ENCODE results near the gene MTA3.
"Not testable (repeated sequence)": the region's sequence is repeated elsewhere in the genome, so short reads cannot be mapped to it uniquely, and the experiment has no call there.

The MTA3 gene

GRCh38 chr2:42614838-42615237 is 46.4 kb downstream of the MTA3 start:
- DNase-seq, result no peak

DNA sequence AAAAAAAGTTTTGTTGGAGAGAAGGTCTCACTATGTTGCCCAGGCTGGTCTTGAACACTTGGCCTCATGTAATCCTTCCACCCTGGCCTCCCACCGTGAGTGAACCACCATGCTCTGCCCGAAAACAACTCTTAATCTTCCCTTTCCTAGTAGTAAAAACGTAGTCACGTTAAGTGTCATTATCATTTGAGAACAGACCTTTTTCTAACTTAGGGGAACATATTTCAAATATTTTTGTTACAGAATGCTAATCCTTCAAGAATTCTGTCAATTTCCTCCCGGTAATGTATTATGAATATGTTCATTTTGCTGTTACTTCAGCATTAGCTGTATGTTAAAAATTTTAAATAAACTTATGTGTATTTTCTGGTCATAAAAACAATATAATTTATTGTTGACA is 49.7 kb downstream of the MTA3 start:
- no peak for DNase-seq

- no peak for DNase-seq
Measured at GRCh38 chr2:42618972-42619371, 50.5 kb downstream of the MTA3 start.

DNA sequence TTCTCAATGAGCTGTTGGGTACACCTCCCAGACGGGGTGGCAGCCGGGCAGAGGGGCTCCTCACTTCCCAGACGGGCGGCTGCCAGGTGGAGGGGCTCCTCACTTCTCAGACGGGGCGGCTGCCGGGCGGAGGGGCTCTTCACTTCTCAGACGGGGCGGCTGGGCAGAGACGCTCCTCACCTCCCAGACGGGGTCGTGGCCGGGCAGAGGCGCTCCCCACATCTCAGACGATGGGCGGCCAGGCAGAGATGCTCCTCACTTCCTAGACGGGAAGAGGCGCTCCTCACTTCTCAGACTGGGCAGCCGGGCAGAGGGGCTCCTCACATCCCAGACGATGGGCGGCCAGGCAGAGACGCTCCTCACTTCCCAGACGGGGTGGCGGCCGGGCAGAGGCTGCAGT is 53.2 kb downstream of the MTA3 start:
- DNase-seq, result not testable (repeated sequence)

DNA sequence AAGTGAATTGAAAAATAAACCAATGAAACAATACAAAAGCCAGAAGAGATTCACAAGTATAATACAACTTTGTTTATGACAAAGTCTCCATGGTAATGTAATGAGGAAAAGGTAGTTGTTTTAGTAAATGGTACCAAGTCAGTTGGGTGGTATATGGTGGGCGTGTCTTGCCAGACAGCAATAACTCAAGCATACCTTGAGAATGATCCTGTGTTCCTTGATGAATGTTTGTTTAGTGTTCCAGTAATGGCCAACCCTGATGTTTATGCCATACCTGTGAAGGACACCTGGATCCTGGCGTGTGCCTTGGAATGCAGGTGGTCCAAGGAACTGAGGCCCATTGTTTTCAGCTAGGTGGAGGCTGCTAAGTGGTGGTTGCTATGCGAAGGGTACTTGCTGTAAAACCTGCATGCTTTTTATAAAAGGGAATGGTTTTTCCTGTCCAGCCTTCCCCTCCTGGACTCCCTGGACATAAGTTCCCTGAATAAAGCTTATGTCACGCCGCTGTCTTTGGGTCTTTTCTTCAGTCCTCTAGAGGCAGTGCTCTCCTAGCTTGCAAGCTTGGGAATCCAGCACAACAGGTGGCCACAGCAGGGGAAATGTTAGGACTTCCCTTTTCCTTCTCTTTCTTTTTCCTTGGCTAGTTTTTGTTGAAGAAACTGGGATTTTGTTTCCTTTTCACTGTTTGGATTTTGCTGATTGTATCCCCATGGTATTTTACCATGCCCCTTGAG is 54.7 kb downstream of the MTA3 start:
- no peak for DNase-seq

DNA sequence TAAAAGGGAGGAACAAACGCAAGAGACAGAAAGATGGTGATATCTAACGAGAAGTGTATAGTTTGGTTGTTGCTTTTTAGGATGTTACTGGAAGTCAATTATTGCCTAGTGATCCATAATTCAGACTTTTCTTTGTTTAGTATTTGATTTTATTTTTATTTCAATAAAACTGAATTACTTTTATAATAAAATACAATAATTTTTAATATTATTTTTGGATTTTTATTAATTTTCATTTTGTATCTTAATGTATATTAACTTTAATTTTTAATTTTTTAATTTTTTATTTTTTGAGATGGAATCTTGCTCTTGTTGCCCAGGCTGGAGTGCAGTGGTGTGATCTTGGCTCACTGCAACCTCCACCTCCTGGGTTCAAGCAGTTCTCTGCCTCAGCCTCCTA is 55.6 kb downstream of the MTA3 start:
- no peak for DNase-seq

DNA sequence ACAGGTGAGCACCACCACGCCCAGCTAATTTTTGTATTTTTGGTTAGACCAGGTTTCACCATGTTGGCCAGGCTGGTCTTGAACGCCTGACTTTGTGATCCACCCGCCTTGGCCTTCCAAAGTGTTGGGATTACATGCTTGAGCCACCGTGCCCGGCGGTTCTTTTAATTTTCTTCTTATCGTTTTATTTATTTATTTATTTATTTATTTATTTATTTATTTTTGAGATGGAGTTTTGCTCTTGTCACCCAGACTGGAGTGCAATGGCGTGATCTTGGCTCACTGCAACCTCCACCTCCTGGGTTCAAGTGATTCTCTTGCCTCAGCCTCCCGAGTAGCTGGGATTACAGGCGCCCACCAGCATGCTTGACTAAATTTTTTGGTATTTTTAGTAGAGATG is 59.6 kb downstream of the MTA3 start:
- not testable (repeated sequence) for DNase-seq

DNA sequence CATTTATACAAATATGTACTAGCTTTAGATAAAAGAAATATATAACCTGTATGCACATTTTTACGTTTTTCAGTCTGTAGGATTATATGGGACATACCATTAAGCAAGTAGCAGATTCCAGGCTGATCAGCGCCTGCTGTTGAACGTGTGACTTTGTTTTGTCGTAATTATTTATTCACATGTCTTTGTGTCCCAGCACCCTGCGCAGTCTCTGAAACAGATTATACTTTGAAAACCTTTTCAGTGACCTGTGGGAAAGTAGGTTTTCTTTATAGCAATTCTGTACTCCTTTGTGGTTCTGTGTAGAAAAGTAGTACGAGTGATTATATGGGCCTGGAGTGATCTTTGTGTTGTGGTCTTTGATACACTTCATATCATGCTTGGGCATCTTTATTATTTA is 68.5 kb downstream of the MTA3 start:
- DNase-seq, result no peak

- no peak for DNase-seq
Measured at GRCh38 chr2:42638080-42638784, 69.8 kb downstream of the MTA3 start.

DNA sequence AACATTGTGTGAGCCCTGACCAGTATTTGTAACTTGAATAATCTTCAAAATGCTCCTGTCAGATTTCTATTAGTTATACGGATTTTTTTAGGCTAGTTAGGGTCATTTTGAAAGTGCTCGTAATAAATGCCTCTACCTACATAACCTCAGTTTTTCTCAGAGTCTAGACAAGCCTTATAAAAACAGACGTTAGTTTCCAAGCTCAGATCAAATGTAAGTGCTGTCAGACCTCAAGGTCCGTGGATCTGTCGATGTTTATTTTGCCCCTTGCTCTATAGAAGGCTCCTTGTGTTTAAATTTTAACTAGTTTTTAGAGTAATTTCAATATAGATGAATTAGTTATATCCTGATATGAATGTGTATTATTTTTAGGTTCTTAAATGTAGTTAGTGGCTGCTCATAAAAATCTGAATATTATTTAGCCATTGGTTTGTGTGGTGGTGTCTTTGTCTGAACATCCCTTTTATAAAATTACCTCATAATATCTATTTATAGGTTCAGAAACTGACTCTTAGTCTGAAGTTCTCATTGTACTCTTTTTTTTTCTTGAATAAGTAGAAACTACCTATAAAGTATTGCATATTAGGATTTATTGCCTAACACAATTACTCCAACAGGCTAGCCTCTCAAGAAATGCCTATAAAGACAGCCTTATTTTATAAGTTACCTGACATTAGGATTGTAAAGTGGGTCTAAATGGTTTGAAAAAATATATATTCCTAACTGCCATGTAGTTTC is 71.1 kb downstream of the MTA3 start:
- no peak for DNase-seq

DNA sequence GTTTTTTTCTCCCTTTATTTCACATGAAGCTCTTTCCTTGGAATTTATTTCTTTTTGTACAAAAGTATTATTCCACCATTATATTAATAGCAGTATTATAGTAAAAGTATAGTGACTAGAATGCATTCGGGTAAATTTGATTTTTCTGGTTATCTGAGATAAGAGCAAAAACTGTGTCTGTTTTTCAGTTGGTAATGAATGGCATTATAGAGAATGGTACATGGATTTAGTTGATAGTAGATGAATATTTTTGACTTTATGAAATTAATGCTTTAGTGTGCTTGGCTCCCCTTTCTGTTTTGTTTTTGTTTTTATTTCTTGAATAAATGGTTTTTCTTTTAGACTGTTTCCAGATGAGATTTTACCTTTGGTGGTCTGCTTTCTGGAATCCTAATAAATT is 71.8 kb downstream of the MTA3 start:
- no peak for DNase-seq

DNA sequence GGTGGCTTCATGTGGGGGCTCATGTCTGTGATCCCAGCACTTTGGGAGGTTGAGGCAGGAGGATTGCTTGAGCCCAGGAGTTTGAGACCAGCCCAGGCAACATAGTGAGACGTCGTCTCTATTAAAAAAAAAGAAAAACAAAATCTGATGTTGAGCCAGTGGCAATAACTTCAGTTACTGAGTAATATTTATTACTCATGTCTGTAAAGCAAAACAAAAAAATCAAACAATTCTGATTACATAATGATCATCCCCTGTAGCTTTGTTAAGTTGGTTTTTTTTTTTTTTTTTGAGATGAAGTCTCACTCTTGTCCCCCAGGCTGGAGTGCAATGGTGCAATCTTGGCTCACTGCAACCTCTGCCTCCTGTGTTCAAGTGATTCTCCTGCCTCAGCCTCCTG is 73.9 kb downstream of the MTA3 start:
- not testable (repeated sequence) for DNase-seq

DNA sequence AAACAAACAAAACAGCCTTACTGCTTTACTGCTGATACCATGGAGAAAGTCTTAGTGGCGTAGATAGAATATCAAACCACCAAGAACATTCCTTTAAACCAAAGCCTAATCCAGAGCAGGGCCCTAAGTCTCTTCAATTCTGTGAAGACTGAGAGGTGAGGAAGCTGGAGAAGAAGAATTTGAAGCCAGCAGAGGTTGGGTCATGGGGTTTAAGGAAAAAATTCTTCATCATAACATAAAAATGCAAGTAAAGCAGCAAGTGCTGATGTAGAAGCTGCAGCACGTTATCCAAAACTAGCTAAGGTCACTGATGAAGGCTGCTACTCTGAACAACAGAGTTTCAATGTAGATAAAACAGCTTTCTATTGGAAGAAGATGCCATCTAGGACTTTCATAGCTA is 77.1 kb downstream of the MTA3 start:
- DNase-seq, result no peak

- DNase-seq, result no peak
Measured at GRCh38 chr2:42648796-42649195, 80.4 kb downstream of the MTA3 start.

GRCh38 chr2:42651057-42651456 is 82.6 kb downstream of the MTA3 start:
- no peak for DNase-seq

GRCh38 chr2:42652086-42652485 is 83.7 kb downstream of the MTA3 start:
- no peak for DNase-seq

DNA sequence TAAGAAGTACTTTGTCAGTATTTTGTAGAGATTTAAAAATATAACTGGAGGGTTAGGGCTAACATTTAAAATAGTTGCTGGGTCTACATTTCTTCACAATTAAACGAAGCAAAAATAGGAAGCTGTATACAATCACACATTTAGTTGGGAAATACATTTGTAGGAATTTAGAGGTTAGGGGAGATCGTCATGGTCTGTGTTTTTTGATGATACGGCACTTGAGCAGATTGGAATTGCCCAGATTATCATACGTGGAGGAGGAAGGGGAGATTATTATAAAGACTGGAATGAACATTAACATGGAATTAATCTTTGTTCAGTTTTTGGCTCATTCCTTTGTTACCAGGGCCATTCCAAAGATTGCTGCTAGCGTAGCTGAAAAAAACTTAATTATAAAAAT is 84.6 kb downstream of the MTA3 start:
- DNase-seq, result no peak

DNA sequence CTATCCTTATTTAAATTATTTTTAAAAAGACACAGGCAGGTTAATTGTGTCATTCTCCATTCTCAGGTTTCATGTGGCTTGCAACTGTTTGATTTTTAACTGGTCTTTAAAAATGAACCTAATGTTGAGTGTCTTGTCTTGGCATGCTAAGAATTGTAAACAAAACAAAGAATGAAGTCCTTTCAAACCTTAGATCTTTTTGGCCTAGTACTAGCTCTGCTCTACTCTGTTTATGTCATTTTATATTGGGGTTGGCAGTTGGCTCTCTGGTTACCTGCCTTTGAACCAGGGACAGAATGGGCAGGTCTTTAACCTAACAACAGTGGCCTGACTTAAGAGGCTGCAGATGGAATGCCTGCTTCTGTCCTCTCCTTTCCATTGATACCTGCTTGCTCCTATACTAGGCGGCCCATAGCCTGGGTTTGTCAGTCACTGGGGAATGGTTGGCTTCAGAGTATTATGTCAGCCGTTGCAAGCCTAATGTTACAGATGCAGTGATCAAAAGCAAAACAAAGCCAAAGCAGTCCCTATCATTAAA is 85.5 kb downstream of the MTA3 start:
- DNase-seq, result no peak

DNA sequence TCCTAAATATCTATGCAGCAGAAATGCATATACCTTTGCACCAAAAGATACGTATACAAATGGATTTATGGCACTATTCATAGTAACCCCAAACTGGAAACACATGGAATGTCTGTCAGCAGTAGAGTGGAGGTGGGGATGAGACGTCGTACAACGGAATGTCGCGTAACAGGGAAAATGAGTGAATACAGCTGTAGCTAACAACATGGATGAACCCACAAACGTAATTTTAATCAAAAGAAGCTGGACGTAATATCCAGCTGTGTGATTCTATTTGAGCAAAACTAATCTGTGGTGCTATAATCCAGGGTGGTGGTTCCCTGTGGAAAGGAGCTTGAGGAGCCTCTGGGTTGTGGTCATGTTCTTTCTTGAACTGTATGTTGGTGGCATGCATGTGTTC is 89.9 kb downstream of the MTA3 start:
- no peak for DNase-seq

- no peak for DNase-seq
Measured at GRCh38 chr2:42659609-42660008, 91.2 kb downstream of the MTA3 start.

DNA sequence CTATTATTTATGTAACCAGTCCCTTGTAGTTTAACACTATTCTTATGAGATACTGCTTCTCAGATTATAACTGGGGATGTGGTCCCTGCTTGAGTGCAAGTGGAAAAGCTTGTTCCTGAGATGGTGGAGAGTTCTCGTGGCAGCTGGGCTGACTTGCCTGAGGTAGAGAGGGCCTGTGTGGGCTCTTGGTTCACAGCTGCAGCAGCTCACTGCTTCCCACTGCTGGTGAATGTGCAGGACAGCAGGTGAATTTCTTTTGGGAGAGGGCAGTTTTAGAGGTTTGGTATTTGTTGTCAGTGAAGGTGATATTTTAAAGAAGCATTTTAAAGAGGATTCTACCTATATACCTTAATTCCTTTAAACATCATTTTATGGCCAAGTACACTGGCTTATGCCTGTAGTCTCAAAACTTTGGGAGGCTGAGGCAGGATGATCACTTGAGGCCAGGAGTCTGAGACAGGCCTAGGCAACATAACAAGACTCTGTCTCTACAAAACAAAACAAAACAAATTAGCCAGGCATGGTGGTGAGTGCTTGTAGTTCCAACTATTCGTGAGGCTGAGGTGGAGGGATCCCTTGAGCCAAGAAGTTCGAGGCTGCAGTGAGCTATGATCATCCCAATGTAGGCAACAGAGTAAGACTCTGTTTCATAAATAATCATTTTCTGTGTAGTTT is 94.8 kb downstream of the MTA3 start:
- peak; percentile 60 for DNase-seq

DNA sequence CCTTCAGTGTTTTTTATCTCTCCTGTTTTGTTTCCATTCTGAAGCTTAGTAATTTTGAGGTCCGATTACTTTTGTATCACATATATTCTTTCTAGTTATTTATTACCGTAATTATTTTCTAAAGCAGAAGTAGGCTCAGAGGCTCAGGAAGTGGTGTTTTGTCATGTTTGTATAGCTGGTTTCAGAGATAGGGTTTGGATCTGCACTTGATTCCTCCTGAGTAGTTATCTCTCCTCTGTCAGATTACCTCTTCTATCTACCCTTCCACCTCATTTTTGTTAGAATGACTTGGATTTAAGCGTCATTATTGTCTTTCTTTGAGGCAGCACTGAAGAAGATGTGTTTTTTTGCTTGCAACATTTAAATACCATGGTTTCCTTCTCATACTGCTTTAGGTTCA is 95.4 kb downstream of the MTA3 start:
- DNase-seq, result no peak

DNA sequence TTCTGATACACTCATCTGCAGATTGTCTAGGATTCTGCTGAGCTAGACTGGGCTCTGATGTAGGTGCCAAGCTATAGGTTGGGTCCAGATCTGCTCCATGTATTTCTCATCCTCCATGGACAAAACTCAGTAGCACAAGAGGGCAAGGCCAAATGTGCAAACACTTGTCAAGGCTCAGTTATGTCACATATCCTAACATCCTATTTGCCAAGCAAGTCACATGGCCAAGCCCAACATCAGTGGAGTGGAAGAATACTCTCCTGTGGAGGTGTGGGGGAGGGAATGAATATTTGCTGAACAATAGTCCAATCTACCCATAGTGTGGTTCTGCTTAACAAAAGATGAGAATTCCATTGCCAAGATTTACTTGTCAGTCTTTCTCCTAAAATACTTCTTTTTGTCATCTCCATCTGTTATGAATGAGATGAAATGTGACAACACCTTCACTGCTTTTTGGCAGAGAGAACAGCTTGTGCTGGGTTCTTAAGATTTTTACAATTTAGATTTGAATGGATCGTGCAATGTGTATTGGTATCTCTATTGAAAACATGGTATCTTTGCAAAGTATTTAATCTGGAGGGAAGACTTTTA is 105.7 kb downstream of the MTA3 start:
- no peak for DNase-seq
